T-helper 2 cell treated with Interferon-gamma antibody and Interleukin-4, amounts not matched to agents 100 ng/mL and 5 ng/mL, for 36 hours (primary cell): ENCODE measurements around the gene SLC26A2. TPM values are rescaled to one million over a fixed set of nuclear protein-coding genes. Genes with fewer than 3 reads are reported as not detected.
"Not testable (repeated sequence)": the region's sequence is repeated elsewhere in the genome, so short reads cannot be mapped to it uniquely, and the experiment has no call there.

ENCODE experiments used
- intact Hi-C: fragments of 100-400 bp; cut with micrococcal nuclease; formaldehyde crosslinking; loops from one replicate; pipeline ENCODE4 v1.15.1; 2023
- total RNA-seq: library from RNA; stranded (reverse); gene quantifications from 2 replicates; pipeline ENCODE4 v1.2.3, GENCODE V29; 2022

SLC26A2 gene
- total RNA-seq, 1 donor from 2014 or later = 8.7 TPM

- intact Hi-C loops = loop anchor here (1.0 to 5.0 kb wide), 8 partner anchors 42 to 702 kb away; partner anchors contain the start of genes CD74, GRPEL2, PPARGC1B and RBM22
Measured at GRCh38 chr5:150000256-150000989, 39.9 kb downstream of the SLC26A2 start, which contains the start of the genes HMGXB3 and TIGD6. Gene HMGXB3 (plus strand): TSS chr5:150000739. CDS start chr5:150004853, 4,114 bp downstream. Gene TIGD6 (minus strand): TSS chr5:150000654. CDS start chr5:149996348, 4,306 bp downstream.

DNA sequence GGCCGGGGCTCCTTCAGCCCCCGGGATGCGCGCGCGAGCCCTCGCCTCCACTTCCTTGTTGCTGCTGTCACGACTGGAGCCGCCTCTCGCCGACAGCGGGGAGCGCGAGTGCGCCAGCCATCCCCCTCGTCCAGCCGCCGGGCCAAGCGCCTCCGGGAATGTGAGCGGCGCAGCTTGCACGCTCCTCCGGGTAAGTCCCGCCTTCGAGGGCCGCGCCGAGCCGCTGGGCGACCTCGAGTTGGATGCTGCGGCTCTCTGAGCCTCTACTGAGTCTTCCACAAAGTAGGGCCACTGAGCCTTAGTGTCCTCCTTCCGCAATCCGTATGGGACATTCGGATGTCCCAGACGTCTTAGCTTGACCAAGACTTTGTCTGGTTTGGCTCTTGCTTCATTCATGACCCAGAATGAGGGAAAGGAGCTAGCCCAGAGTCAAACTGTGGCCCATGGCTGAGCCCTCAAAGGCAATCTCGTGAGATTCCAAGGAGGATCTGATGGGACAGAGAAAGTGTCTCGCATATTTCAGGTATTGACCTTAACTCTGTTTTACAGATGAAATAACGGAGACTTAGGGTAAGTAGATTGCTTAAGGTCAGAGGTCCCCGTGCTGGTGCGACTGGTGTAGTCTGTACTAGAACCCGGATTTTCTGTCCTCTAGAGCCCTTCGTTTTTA lies 40.6 kb downstream of the SLC26A2 start:
- intact Hi-C loops = loop anchor here (1.0 to 5.0 kb wide), 10 partner anchors 41 to 701 kb away; partner anchors contain the start of genes CD74, CSNK1A1, GRPEL2 and PPARGC1B

GRCh38 chr5:150001660-150002486 lies 41.3 kb downstream of the SLC26A2 start:
- intact Hi-C loops = loop anchor here (1.0 to 5.0 kb wide), 9 partner anchors 40 to 700 kb away; partner anchors contain the start of genes CD74, CSNK1A1, GRPEL2 and PPARGC1B

GRCh38 chr5:150006318-150006717 lies 45.8 kb downstream of the SLC26A2 start:
- intact Hi-C loops = no loop called here

GRCh38 chr5:150007050-150007449 lies 46.5 kb downstream of the SLC26A2 start:
- intact Hi-C loops = no loop called here

DNA sequence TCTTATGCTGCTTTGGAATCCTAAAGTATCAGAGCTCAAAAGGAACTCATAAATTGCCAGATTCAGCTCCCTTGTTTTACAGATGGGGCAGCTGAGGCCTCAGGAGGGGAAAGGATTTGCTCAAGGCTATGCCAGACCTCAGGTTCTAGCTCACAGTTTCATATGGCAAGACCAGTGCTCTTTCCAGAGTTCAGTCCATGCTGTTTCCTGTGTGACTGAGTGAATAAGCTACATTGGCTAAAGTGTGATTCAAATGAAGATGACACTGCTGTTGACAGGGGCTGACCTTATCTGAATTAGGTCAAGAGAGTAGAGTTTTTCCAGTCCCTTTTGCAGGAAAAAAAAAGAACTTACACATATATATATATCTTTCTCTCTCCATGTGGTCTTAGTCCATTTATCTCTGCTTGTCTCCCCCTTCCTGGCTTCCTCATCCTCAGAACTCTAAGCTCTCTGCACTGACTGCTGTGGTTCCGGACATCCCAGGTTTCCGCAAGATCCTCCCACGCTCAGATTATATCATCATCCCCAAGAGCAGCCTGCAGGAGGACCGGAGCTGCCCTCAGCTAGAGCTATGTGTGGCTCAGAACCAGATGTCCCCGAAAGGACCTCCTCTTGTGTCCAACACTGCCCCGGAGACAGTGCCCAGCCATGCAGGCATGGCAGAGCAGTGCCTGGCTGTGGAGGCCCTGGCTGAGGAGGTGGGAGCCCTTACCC lies 49.3 kb downstream of the SLC26A2 start:
- intact Hi-C loops = no loop called here

GRCh38 chr5:150013931-150014330 lies 53.4 kb downstream of the SLC26A2 start:
- intact Hi-C loops = no loop called here

GRCh38 chr5:150014456-150014855 lies 53.9 kb downstream of the SLC26A2 start:
- intact Hi-C loops = no loop called here

DNA sequence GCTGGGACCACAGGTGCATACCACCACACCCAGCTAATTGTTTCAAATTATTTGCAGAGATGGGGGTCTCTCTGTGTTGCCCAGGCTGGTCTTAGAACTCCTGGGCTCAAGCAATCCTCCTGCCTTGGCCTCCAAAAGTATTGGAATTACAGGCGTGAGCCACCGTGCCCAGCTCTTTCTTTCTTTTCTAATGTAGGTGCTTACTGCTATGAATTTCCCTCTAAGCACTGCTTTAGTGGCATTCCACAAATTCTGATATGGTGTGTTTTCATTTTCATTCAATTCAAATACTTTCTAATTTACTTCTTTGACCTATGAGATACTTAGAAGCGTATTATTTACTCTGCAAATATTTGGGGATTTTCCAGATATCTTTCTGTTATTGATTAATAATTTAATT lies 54.9 kb downstream of the SLC26A2 start:
- intact Hi-C loops = no loop called here

GRCh38 chr5:150016537-150016936 lies 56.0 kb downstream of the SLC26A2 start:
- intact Hi-C loops = no loop called here

DNA sequence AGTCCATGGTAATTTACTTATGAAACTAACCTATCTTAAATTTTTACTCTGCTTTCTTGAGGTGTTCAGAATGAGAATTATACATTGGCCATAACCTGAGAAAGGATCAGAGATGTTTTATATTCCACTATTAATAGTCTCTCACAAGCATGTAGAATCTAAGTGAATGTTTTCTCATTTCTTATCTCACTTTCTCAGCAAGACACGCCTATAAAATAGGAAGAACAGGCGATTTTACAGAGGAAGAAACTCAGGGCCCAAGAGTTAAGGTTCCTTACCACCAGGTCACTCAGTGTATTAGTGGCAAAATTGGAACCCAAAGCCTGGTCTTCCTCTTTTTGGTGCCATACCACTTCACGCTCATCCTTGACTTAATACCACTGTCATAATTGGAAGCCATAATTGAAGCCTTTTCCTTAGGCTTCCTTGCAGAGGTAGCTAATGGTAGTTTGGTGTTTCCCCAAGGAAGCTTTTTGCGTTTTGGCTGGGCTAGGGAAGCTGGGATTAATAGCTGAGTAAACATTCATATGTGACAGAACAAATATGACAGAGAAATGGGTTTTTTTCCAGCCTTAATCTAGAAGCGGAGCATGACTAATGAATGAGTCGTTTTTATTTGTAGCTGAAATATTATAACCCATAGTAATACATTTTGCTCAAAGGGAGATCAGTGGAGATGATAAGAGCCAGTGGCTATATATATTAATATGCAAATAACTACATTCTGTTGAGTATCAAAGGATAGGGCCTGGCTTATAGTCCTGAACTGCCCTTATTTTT lies 56.9 kb downstream of the SLC26A2 start:
- intact Hi-C loops = no loop called here

GRCh38 chr5:150020249-150020648 lies 59.7 kb downstream of the SLC26A2 start:
- intact Hi-C loops = no loop called here

DNA sequence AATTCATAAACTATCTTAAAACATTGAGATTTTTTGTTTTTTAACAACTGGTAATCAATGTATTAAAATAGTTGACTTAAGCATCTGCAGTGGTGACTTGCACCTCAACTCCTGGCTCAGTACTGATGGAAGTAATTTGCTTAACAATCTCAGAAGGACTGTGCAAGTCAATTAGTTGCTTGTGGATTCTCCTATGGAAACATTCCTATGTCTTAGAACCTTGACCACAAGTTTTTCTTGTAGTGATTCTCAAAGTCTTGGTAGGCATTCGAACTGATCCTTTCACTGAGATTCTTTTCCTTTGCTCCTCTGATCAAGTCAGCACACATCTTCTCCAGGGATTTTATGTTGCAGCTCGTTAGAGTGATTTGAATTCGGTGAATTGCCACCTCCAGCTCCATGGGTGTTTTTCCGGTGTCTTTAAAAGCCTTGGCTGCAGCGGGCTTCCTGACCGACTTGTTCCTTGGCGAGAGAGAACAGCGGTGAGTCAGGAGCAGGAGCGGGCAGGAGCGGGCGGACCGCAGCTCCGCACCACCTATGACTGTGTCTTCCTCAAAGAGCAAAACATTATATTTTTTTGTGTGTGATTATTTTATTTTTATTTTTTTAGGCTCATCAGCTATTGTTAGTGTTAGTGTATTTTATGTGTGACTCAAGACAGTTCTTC lies 61.1 kb downstream of the SLC26A2 start:
- intact Hi-C loops = no loop called here

DNA sequence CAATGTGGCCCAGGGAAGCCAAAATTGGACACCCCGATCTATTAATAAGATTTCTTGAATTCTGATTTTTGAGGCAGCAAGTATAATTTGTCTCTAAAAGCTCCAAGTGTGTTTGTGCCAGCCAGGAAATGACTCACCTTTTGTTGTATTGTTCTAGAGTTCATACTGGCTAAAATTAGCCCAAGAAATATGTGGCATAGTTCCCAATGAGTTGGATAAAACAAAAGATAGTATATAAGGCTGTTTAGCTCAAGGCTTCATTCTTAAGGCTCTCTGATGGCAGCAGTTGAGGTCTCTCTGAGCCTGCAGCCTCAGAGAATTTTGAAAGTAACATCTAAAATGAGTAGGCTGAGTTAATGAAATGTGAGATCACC lies 61.6 kb downstream of the SLC26A2 start:
- intact Hi-C loops = no loop called here

GRCh38 chr5:150022681-150023080 lies 62.1 kb downstream of the SLC26A2 start:
- intact Hi-C loops = no loop called here

DNA sequence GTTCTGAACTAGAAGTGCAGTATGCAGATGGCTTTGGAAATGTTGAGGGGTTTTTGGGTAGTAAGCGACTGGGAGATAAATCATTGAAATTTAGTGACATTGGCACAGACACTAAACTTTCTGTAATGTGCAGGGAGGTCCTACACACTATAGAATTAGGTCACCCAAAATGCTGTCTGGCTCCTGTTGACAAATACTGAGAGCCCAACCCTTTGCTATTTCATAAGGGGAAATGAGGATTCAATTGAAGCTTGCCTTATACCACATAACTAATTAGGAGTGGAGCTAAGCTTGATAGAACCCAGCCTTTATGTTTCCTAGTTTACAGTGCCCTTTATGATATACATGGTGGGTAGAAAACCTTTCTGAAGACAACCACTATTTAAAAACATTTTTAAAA lies 62.6 kb downstream of the SLC26A2 start:
- intact Hi-C loops = no loop called here

- intact Hi-C loops = no loop called here
Measured at GRCh38 chr5:150024346-150024984, 63.9 kb downstream of the SLC26A2 start.

DNA sequence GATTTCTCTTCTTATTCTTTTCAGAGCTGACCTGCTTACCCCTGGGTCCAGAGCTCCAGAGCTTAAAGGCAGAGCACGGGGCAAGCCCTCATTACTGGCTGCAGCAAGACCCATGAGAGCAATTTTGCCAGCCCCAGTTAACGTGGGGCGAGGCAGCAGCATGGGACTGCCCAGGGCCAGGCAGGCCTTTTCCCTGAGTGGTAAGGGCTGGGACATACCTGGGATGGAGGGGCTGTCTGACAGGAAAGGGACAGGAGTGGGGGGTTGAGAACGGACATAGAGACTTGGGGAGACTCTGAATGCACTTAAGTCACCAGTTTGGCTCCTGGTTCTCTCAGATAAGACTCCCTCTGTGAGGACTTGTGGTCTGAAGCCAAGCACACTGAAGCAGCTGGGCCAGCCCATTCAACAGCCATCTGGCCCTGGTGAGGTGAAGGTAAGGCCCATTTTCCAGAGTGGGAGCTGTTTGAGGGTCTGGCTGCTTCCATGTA lies 66.2 kb downstream of the SLC26A2 start:
- intact Hi-C loops = no loop called here

DNA sequence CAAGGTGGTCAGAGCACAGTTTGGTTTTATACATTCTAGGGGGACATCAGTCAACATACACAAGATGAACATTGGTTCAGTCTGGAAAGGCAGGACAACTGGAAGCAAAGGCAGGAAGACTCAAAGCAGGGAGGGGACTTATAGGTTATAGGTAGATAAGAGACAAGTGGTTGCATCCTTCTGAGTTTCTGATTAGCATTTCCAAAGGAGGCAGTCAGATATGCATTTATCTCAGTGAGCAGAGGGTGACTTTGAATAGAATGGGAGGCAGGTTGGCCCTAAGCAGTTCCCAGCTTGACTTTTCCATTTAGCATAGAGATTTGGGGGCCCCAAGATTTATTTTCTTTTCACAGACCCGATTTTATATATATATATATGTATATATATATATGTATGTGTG lies 67.5 kb downstream of the SLC26A2 start:
- intact Hi-C loops = not testable (repeated sequence)
